Measurements from ENCODE around the gene MEP1A. TPM values are rescaled to one million over a fixed set of nuclear protein-coding genes. Genes with fewer than 3 reads are reported as not detected.
"Not testable (repeated sequence)": the region's sequence is repeated elsewhere in the genome, so short reads cannot be mapped to it uniquely, and the experiment has no call there.

The MEP1A gene
- polyA plus RNA-seq, 3 donors = 0.26 TPM; not detected in 2

GRCh38 chr6:46816626-46817025 is 23.4 kb downstream of the MEP1A start:
- DNase-seq (ENCODE audit: extremely low read depth in 1 of 11, low read depth in 9 of 11, low spot score in 4 of 11) = no peak

GRCh38 chr6:46819561-46819960 is 26.4 kb downstream of the MEP1A start:
- no peak for DNase-seq (ENCODE audit: extremely low read depth in 1 of 11, low read depth in 9 of 11, low spot score in 4 of 11)

DNA sequence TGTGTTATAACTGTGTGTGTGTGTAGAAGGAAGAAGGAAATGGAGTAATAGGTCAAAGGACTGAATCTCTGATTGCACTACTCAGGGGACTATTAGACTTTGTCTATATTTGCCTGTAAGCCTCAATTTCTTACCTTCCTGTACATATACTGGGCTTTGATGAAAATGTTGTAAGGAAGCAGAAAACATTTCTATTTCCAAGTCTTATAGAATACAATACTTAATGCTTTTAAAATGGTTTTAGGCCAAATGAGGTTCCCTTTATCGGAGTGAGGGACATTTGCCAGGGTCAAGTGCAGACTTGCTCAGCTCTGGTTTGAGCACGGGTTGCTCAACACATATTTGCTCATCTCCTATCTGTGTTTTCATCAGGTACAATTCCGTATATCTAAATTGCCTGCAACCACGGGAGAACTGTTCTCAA is 28.3 kb downstream of the MEP1A start:
- no peak for DNase-seq (ENCODE audit: extremely low read depth in 1 of 11, low read depth in 9 of 11, low spot score in 4 of 11)

GRCh38 chr6:46828939-46829338 is 35.8 kb downstream of the MEP1A start:
- no peak for DNase-seq (ENCODE audit: extremely low read depth in 1 of 11, low read depth in 9 of 11, low spot score in 4 of 11)

DNA sequence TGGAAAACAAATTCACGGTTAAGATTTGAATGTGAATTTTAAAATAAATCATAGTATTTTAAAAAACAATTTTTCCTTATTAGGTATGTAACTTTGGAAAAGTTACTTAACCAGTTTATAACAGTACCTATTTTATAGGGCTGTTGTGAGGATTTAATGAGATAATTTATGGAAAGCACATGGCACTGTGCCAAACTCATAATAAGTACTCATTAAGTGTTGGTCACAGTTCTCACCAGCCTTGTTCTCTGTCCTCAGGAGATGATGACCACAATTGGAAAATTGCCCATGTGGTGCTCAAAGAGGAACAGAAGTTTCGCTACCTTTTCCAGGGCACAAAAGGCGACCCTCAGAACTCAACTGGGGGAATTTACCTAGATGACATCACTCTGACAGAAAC is 39.6 kb downstream of the MEP1A start:
- DNase-seq (ENCODE audit: extremely low read depth in 1 of 11, low read depth in 9 of 11, low spot score in 4 of 11) = no peak

DNA sequence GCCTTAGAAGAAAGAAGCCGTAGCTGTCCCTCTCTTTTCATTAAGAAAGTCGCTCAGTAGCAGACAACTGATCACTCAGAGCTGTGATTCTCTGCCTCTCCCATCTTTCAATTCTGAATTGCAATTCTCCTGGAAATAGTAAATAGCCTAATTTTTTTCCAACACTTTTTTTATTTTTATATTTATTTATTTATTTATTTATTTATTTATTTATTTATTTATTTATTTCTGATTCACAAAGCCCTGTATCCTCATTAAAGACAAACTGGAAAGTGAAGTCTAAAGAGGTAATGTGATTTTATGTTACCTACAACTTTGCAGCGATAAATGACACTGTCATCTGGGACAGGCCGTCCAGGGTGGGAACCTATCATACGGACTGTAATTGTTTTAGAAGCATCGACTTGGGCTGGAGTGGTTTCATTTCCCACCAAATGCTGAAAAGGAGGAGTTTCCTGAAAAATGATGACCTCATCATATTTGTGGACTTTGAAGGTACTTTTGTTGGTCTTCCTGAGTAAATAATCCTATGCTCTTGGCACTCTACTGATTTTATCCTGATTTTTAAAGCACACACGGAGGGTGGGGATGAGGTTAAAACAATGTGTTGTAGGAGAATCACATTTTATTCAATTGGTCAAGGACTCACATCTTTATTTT is 41.2 kb downstream of the MEP1A start:
- not testable (repeated sequence) for DNase-seq (ENCODE audit: extremely low read depth in 1 of 11, low read depth in 9 of 11, low spot score in 4 of 11)

- not testable (repeated sequence) for DNase-seq (ENCODE audit: extremely low read depth in 1 of 11, low read depth in 9 of 11, low spot score in 4 of 11)
These were observed 41.8 kb downstream of the MEP1A start for GRCh38 chr6:46834991-46835390.

DNA sequence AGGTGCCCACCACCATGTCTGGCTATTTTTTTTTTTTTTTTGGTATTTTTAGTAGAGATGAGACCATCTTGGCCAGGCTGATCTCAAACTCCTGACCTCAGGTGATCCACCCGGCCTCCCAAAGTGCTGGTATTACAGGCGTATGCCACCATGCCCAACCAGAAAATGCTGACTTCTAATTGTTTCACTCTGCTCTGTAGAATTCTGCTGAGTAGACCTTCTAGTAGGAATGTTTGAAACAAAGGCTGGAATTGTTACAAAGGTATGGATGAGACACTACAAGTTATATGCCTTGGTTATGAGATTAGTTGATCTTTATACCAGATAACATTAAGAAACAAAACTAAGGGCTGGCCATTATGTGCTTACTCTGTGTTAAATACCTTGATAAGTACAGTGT is 44.8 kb downstream of the MEP1A start:
- no peak for DNase-seq (ENCODE audit: extremely low read depth in 1 of 11, low read depth in 9 of 11, low spot score in 4 of 11)

GRCh38 chr6:46842252-46842846 is 49.2 kb downstream of the MEP1A start:
- not testable (repeated sequence) for DNase-seq (ENCODE audit: extremely low read depth in 1 of 11, low read depth in 9 of 11, low spot score in 4 of 11)

DNA sequence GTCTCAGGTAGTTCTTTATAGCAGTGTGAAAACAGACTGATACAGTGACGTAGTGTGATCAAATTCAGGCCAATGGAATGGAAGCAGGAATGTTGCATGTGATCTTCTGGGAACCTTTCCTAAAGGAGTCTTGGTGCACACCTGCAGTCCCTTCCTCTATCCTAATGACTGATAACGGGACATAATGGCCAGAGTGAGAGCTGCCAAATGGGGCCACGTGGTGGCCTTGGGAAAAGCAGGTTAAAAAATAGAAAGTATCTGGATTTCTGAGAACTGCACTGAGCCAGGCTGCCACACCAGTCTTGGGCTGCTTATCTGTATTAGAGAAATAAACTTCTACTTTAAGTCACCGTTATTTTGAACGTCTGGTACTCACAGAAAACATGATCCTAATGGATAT is 51.9 kb downstream of the MEP1A start:
- no peak for DNase-seq (ENCODE audit: extremely low read depth in 1 of 11, low read depth in 9 of 11, low spot score in 4 of 11)

DNA sequence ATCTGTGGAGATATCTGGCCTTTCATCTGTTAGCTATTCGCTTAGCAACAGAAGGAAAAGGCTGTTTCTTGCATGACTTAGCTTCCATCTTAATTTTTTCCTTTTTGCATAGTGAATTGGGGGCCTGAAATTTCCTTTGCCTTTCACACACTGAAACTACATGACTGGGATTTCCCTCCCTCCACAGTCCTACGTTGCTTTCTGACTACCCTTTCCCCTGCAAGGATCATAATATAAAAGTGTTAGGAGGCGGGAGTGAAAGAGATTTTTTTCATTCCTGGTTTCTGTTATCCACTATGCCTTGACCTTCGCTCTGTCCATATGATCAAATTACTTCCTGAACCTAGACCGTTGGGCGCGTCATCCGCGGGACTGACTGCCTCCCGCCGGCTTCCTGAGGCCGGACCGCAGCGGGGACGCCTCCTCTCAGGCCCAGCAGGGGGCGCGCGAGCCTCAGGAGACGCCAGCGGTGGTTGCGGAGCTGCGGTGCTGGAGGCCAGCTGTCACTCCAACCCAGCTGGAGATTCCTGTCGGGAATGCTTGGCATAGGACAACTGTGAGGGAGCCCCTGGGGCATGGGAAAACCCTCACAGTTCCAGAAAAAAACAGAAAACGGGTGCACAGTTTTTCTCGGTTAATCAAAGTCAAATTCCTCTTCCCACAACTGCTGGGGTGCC is 55.6 kb downstream of the MEP1A start:
- peak; percentile 49 to 82 (median 69) for DNase-seq (ENCODE audit: extremely low read depth in 1 of 11, low read depth in 9 of 11, low spot score in 4 of 11)

DNA sequence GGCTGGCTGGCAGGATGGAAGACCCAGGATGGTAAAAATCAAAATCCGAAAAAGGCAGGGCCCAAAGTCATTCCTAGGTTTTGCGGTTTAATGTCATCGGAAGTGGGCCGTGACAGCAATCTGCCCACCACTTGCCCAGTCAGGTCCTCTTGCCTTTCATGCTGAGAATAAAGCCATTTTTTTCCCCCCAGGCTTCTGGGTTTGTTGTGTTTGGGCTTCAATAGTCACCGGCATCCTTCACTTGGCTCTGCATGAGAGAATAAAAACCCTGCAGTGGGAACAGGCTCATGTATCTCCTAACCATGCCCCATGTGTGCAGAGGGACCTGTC is 56.1 kb downstream of the MEP1A start:
- DNase-seq (ENCODE audit: extremely low read depth in 1 of 11, low read depth in 9 of 11, low spot score in 4 of 11) = peak in 1 of 11 donors; percentile 5

- no peak for DNase-seq (ENCODE audit: extremely low read depth in 1 of 11, low read depth in 9 of 11, low spot score in 4 of 11)
These were observed 57.6 kb downstream of the MEP1A start for GRCh38 chr6:46850792-46851191.

DNA sequence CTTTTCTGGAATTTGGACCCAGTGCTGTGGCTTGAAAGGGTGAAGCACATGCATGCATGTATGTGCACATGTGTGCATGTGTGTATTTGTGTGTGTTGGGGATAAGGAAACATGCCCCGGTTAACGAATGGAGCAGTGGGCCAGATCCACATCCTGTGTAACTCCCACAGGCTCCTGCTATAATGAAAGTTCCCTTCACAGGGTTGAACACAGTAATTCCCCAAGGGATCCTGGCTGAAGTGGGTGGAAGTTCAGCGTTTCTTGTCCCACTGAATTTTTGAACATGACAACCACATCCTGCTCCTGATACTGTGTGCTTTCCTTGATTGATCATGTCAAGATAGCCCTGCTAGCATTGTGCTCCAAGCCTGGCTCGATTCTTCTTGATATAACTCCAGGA is 58.4 kb downstream of the MEP1A start:
- DNase-seq (ENCODE audit: extremely low read depth in 1 of 11, low read depth in 9 of 11, low spot score in 4 of 11) = not testable (repeated sequence)

DNA sequence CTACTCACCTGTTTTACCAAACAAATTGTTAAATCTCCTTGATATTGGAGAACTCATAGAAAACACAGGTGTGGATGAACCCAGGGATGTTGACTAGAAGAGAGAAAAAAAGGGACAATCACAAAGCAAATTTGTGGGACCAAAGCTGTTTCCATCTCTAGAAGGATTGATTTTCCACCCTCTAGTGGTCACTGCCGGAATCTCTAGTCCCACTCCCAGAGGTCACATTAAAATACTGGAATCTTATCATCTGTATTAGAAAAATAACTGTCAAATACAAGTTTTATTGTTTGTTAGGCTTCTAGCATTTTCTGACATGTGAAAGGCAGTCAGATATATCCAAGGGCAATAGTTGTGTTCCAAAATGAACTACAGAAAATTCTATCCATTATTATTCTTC is 62.8 kb downstream of the MEP1A start:
- peak in 1 of 11 donors; percentile 12 for DNase-seq (ENCODE audit: extremely low read depth in 1 of 11, low read depth in 9 of 11, low spot score in 4 of 11)

DNA sequence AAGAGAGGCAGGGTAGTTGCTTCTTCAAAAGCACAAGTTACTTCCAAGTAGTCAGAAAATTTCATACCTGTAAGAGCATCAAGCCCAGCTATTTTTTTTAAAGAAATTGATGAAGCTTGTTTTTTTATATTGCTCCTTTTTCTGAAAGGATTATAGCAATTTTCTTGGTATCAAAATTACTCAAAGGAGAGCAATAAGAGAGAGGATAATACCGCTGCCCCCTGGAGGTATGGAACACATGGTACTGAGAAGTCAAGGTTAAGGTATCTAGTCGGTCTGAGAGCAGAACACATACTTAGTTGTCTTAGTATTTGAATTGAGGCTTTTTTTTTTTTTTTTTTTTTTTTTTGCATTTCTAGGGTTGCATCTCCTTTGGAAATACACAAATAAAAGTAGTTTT is 69.2 kb downstream of the MEP1A start:
- DNase-seq (ENCODE audit: extremely low read depth in 1 of 11, low read depth in 9 of 11, low spot score in 4 of 11) = no peak

- DNase-seq (ENCODE audit: extremely low read depth in 1 of 11, low read depth in 9 of 11, low spot score in 4 of 11) = no peak
These were observed 70.6 kb downstream of the MEP1A start for GRCh38 chr6:46863791-46864190.

DNA sequence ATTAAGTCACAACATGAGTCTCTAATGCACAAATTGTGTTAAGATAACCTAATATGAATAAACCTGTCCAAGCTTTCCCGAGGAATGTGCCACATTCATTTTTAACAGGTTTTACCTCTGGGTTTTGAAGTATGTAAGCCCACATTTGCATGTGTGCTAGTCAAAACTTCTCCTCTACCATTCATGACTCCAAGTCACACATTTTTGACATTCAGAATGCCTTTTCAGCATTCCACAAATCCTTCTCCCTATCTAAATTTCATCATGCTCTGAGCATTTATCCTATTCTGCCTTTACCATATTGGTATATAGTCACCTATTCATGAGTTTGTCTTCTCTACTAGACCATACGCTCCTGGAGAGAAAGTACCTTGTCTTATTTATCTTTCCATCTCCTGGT is 72.0 kb downstream of the MEP1A start:
- no peak for DNase-seq (ENCODE audit: extremely low read depth in 1 of 11, low read depth in 9 of 11, low spot score in 4 of 11)

DNA sequence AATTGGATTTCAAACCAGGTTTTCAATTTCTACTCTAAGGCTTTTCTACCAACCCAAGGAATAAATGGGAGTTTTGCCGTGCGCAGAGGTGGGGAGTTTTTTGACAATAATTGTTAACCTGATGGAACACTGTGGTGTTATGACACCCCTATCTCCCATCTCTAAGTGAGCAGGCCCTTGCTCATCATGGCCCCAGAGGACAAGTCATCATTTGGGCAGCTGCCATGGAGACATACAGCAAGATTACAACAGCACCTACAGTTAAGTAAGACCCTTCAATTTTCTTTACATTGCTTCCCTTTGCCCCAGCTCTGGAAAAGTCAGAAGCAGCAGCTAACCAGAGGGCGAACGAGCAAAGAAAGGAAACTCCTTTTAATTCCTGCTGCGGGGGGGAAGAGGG is 74.2 kb downstream of the MEP1A start:
- DNase-seq (ENCODE audit: extremely low read depth in 1 of 11, low read depth in 9 of 11, low spot score in 4 of 11) = no peak

GRCh38 chr6:46876126-46876525 is 82.9 kb downstream of the MEP1A start:
- DNase-seq (ENCODE audit: extremely low read depth in 1 of 11, low read depth in 9 of 11, low spot score in 4 of 11) = peak in 2 of 11 donors; percentile 9 to 18

GRCh38 chr6:46879003-46879402 is 85.8 kb downstream of the MEP1A start:
- no peak for DNase-seq (ENCODE audit: extremely low read depth in 1 of 11, low read depth in 9 of 11, low spot score in 4 of 11)

Measured in renal cortex interstitium (tissue), 11 donors.